Neural progenitor cell (in vitro differentiated cells): ENCODE results near the gene TSPEAR. TPM values are rescaled to one million over a fixed set of nuclear protein-coding genes. Genes with fewer than 3 reads are reported as not detected.

ENCODE experiments used
- DNase-seq: peaks from one replicate; pipeline ENCODE4 v3.0.0-alpha.2; 2016; ENCODE audit warnings: low spot score
- H2AFZ ChIP-seq: fragments of 200-600 bp; sonication (generic); replicated peaks from 2 replicates; pipeline ENCODE4 v1.6.1; 2016; ENCODE audit warnings: antibody characterized with exemption
- H3F3A ChIP-seq: fragments of 200-600 bp; sonication (generic); 2 replicates; pipeline ENCODE4 v1.6.1; 2016; ENCODE audit warnings: antibody characterized with exemption, low read depth
- H3K27ac ChIP-seq: fragments of 200-600 bp; sonication (generic); 2 replicates; pipeline ENCODE4 v1.5.1; 2016; ENCODE audit warnings: mild to moderate bottlenecking
- H3K27me3 ChIP-seq: fragments of 200-600 bp; sonication (generic); 2 replicates; pipeline ENCODE4 v1.6.1; 2016; ENCODE audit warnings: mild to moderate bottlenecking, moderate library complexity
- H3K36me3 ChIP-seq: fragments of 200-600 bp; sonication (generic); 2 replicates; pipeline ENCODE4 v1.5.1; 2016
- H3K4me1 ChIP-seq: fragments of 200-600 bp; sonication (generic); 2 replicates; pipeline ENCODE4 v1.6.1; 2016; ENCODE audit warnings: mixed run types
- H3K4me2 ChIP-seq: fragments of 200-600 bp; sonication (generic); 2 replicates; pipeline ENCODE4 v1.6.1; 2016
- H3K4me3 ChIP-seq: fragments of 200-600 bp; sonication (generic); 2 replicates; pipeline ENCODE4 v1.5.1; 2016
- H3K79me2 ChIP-seq: fragments of 200-600 bp; sonication (generic); 2 replicates; pipeline ENCODE4 v1.6.1; 2016; ENCODE audit warnings: low read depth
- H3K9ac ChIP-seq: fragments of 200-600 bp; sonication (generic); 2 replicates; pipeline ENCODE4 v1.6.1; 2016
- H3K9me3 ChIP-seq: fragments of 200-600 bp; sonication (generic); 2 replicates; pipeline ENCODE4 v1.5.1; 2016; ENCODE audit warnings: low read depth
- H4K20me1 ChIP-seq: fragments of 200-600 bp; sonication (generic); 2 replicates; pipeline ENCODE4 v1.6.1; 2016; ENCODE audit warnings: low read depth
- H3K27ac Mint-ChIP-seq: 3 replicates; pipeline ENCODE4 v1.8.0; 2021; ENCODE audit warnings: mixed read lengths
- H3K27me3 Mint-ChIP-seq: 2 replicates; pipeline ENCODE4 v1.8.0; 2022; ENCODE audit warnings: low read depth, mild to moderate bottlenecking, inconsistent platforms, moderate library complexity, mixed read lengths; ENCODE audit not compliant: insufficient read depth
- H3K36me3 Mint-ChIP-seq: 3 replicates; pipeline ENCODE4 v1.8.0; 2021; ENCODE audit warnings: mixed read lengths
- H3K4me1 Mint-ChIP-seq: 3 replicates; pipeline ENCODE4 v1.8.0; 2021; ENCODE audit warnings: mixed read lengths
- H3K4me3 Mint-ChIP-seq: 3 replicates; pipeline ENCODE4 v1.8.0; 2021; ENCODE audit warnings: mild to moderate bottlenecking, moderate library complexity, mixed read lengths
- H3K9me3 Mint-ChIP-seq: 3 replicates; pipeline ENCODE4 v1.8.0; 2020; ENCODE audit warnings: mixed read lengths
- CTCF ChIP-seq: fragments of 200-600 bp; sonication (generic); IDR thresholded peaks from 2 replicates; pipeline ENCODE4 v1.5.1; 2017; ENCODE audit warnings: antibody characterized with exemption, mild to moderate bottlenecking
- EZH2 ChIP-seq: fragments of 200-600 bp; sonication (generic); IDR thresholded peaks from 2 replicates; pipeline ENCODE4 v1.6.1; 2017; ENCODE audit warnings: antibody characterized with exemption, mild to moderate bottlenecking, moderate library complexity
- EZH2phosphoT487 ChIP-seq: fragments of 200-600 bp; sonication (generic); IDR thresholded peaks from 2 replicates; pipeline ENCODE4 v1.6.1; 2017; ENCODE audit warnings: antibody characterized with exemption
- total RNA-seq: library from RNA; depleted of rRNA; stranded (reverse); fragments of >200 nt; gene quantifications from 2 replicates; pipeline ENCODE4 v1.2.3, GENCODE V29; 2015; ENCODE audit warnings: low replicate concordance

The TSPEAR gene
- total RNA-seq, 1 donor from 2014 or later = not detected

- Histone ChIP-seq H3K27me3 (no peaks in the 10 kb centered on the region), H3K79me2 (no peaks in the 10 kb centered on the region), H3K9ac (no peak overlapping the region), H2AFZ (peak overlapping the region; percentile 27), H3K36me3 (no peaks in the 10 kb centered on the region), H4K20me1 (no peaks in the 10 kb centered on the region), H3K4me1 (peaks cover 27% of the 10 kb centered on the region), H3K9me3 (peaks cover 3% of the 10 kb centered on the region), H3K4me3 (no peak overlapping the region), H3F3A (peaks cover 24% of the 10 kb centered on the region), H3K4me2 (peak overlapping the region; percentile 37), H3K27ac (peak overlapping the region; percentile 90)
- peaks cover 10% of the 10 kb centered on the region for H3K27me3 Mint-ChIP-seq
- no peak for TF ChIP-seq EZH2
- TF ChIP-seq EZH2phosphoT487 = no peak
- no peak for TF ChIP-seq CTCF
- H3K4me3 Mint-ChIP-seq = no peak overlapping the region
- no peaks in the 10 kb centered on the region for H3K36me3 Mint-ChIP-seq
- peak; percentile 77 for DNase-seq
- peaks cover 2% of the 10 kb centered on the region for H3K9me3 Mint-ChIP-seq
- peaks cover 14% of the 10 kb centered on the region for H3K4me1 Mint-ChIP-seq
- H3K27ac Mint-ChIP-seq = no peak overlapping the region
Observed at GRCh38 chr21:44598061-44598460, 113.3 kb downstream of the TSPEAR start.

- no peak for DNase-seq
- no peak overlapping the region for H3K4me3 Mint-ChIP-seq
- H3K27ac ChIP-seq = no peak overlapping the region
- no peak overlapping the region for H2AFZ ChIP-seq
- H4K20me1 ChIP-seq = no peaks in the 10 kb centered on the region
- no peaks in the 10 kb centered on the region for H3K36me3 Mint-ChIP-seq
- H3K27ac Mint-ChIP-seq = no peak overlapping the region
- no peak overlapping the region for H3K4me2 ChIP-seq
- H3K27me3 ChIP-seq = no peaks in the 10 kb centered on the region
- no peaks in the 10 kb centered on the region for H3K79me2 ChIP-seq
- TF ChIP-seq EZH2 = no peak
- no peak for TF ChIP-seq CTCF
- no peak for TF ChIP-seq EZH2phosphoT487
- H3K4me3 ChIP-seq = no peak overlapping the region
- no peaks in the 10 kb centered on the region for H3K36me3 ChIP-seq
- H3K4me1 ChIP-seq = peaks cover 32% of the 10 kb centered on the region
- peaks cover 7% of the 10 kb centered on the region for H3K27me3 Mint-ChIP-seq
- H3K9me3 Mint-ChIP-seq = peaks cover 2% of the 10 kb centered on the region
- H3F3A ChIP-seq = peaks cover 24% of the 10 kb centered on the region
- H3K9me3 ChIP-seq = peaks cover 3% of the 10 kb centered on the region
- no peak overlapping the region for H3K9ac ChIP-seq
- H3K4me1 Mint-ChIP-seq = peaks cover 13% of the 10 kb centered on the region
Observed at GRCh38 chr21:44596068-44596725, 115.2 kb downstream of the TSPEAR start.

- Histone ChIP-seq H3K27me3 (no peaks in the 10 kb centered on the region), H3K27ac (no peak overlapping the region), H3K9ac (no peak overlapping the region), H3K4me2 (no peak overlapping the region), H3K36me3 (no peaks in the 10 kb centered on the region), H3K9me3 (peaks cover 3% of the 10 kb centered on the region), H3K4me3 (no peak overlapping the region), H3K4me1 (peaks cover 32% of the 10 kb centered on the region), H2AFZ (no peak overlapping the region), H4K20me1 (no peaks in the 10 kb centered on the region), H3K79me2 (no peaks in the 10 kb centered on the region), H3F3A (peaks cover 24% of the 10 kb centered on the region)
- Mint-ChIP-seq H3K9me3 (peaks cover 2% of the 10 kb centered on the region), H3K27ac (no peak overlapping the region), H3K4me3 (no peak overlapping the region), H3K27me3 (peaks cover 6% of the 10 kb centered on the region), H3K36me3 (no peaks in the 10 kb centered on the region), H3K4me1 (peaks cover 18% of the 10 kb centered on the region)
- TF ChIP-seq EZH2 = no peak
- no peak for TF ChIP-seq CTCF
- no peak for TF ChIP-seq EZH2phosphoT487
- no peak for DNase-seq
Observed at GRCh38 chr21:44595524-44595923, 115.8 kb downstream of the TSPEAR start.
